Measurements from ENCODE around the gene NECTIN4. TPM values are rescaled to one million over a fixed set of nuclear protein-coding genes. Genes with fewer than 3 reads are reported as not detected.
"Not testable (repeated sequence)": the region's sequence is repeated elsewhere in the genome, so short reads cannot be mapped to it uniquely, and the experiment has no call there.

NECTIN4 gene
- total and polyA plus RNA-seq, 7 donors, result 0.01 to 0.03 TPM; not detected in 5

- TF ChIP-seq CTCF (IDR thresholded peaks at IDR 0.05), result no peak
- WGBS, 3 donors, result 58 to 66% (median 64%) methylated on average over 3 of the region's 3 CpGs
- DNase-seq (no peak), ATAC-seq (no peak)
- Histone ChIP-seq H3K36me3 (ENCODE audit: insufficient read depth in 1 of 2, low read depth in 1 of 2) (no peaks in the 10 kb centered on the region), H3K27me3 (ENCODE audit: insufficient read depth in 3 of 3, low read length in 2 of 3) (peaks cover 0 to 18% (median 0%) of the 10 kb centered on the region in 3 donors), H3K4me3 (no peak overlapping the region), H3K4me1 (no peaks in the 10 kb centered on the region), H3K9me3 (no peaks in the 10 kb centered on the region), H3K27ac (no peak overlapping the region)
- intact Hi-C loops (cut with DNase I), result no loop called here
Measured at GRCh38 chr1:161066694-161067093, 22.7 kb downstream of the NECTIN4 start.

- intact Hi-C loops (cut with DNase I); H3K4me3 ChIP-seq; H3K27ac ChIP-seq; H3K4me1 ChIP-seq; DNase-seq; H3K36me3 ChIP-seq (ENCODE audit: insufficient read depth in 1 of 2, low read depth in 1 of 2); H3K9me3 ChIP-seq; ATAC-seq: not testable (repeated sequence)
- WGBS, 3 donors, result 88 to 91% (median 91%) methylated on average over 7 of the region's 7 CpGs
- peaks cover 0 to 27% (median 0%) of the 10 kb centered on the region in 3 donors for H3K27me3 ChIP-seq (ENCODE audit: insufficient read depth in 3 of 3, low read length in 2 of 3)
Measured at GRCh38 chr1:161065681-161066080, 23.7 kb downstream of the NECTIN4 start.

- H3K4me3 ChIP-seq; DNase-seq; intact Hi-C loops (cut with DNase I); ATAC-seq; H3K9me3 ChIP-seq; H3K27ac ChIP-seq; H3K4me1 ChIP-seq; H3K36me3 ChIP-seq (ENCODE audit: insufficient read depth in 1 of 2, low read depth in 1 of 2): not testable (repeated sequence)
- 58 to 65% (median 60%) methylated on average over 6 of the region's 6 CpGs for WGBS, 3 donors
- peaks cover 0 to 27% (median 0%) of the 10 kb centered on the region in 3 donors for H3K27me3 ChIP-seq (ENCODE audit: insufficient read depth in 3 of 3, low read length in 2 of 3)
Measured at GRCh38 chr1:161063936-161064335, 25.4 kb downstream of the NECTIN4 start.

- 90 to 95% (median 92%) methylated on average over 4 of the region's 4 CpGs for WGBS, 3 donors
- no peak overlapping the region for H3K27ac ChIP-seq
- H3K9me3 ChIP-seq, result no peaks in the 10 kb centered on the region
- H3K27me3 ChIP-seq (ENCODE audit: insufficient read depth in 3 of 3, low read length in 2 of 3), result peaks cover 0 to 27% (median 0%) of the 10 kb centered on the region in 3 donors
- intact Hi-C loops (cut with DNase I), result no loop called here
- no peaks in the 10 kb centered on the region for H3K36me3 ChIP-seq (ENCODE audit: insufficient read depth in 1 of 2, low read depth in 1 of 2)
- no peak for TF ChIP-seq CTCF (IDR thresholded peaks at IDR 0.05)
- no peak overlapping the region for H3K4me3 ChIP-seq
- DNase-seq (no peak), ATAC-seq (no peak)
- H3K4me1 ChIP-seq, result no peaks in the 10 kb centered on the region
Measured at GRCh38 chr1:161061419-161061818, 27.9 kb downstream of the NECTIN4 start.

- ATAC-seq (no peak), DNase-seq (no peak)
- intact Hi-C loops (cut with DNase I), result no loop called here
- no peak for TF ChIP-seq CTCF (IDR thresholded peaks at IDR 0.05)
- 71 to 83% (median 82%) methylated on average over 6 of the region's 6 CpGs for WGBS, 3 donors
- Histone ChIP-seq H3K36me3 (ENCODE audit: insufficient read depth in 1 of 2, low read depth in 1 of 2) (no peaks in the 10 kb centered on the region), H3K27me3 (ENCODE audit: insufficient read depth in 3 of 3, low read length in 2 of 3) (peaks cover 0 to 26% (median 0%) of the 10 kb centered on the region in 3 donors), H3K27ac (no peak overlapping the region), H3K4me3 (no peak overlapping the region), H3K9me3 (no peaks in the 10 kb centered on the region), H3K4me1 (no peaks in the 10 kb centered on the region)
Measured at GRCh38 chr1:161059293-161059692, 30.1 kb downstream of the NECTIN4 start.

- Histone ChIP-seq H3K4me3 (no peak overlapping the region), H3K4me1 (no peaks in the 10 kb centered on the region), H3K9me3 (no peaks in the 10 kb centered on the region), H3K36me3 (ENCODE audit: insufficient read depth in 1 of 2, low read depth in 1 of 2) (no peaks in the 10 kb centered on the region), H3K27me3 (ENCODE audit: insufficient read depth in 3 of 3, low read length in 2 of 3) (peaks cover 0 to 13% (median 2%) of the 10 kb centered on the region in 3 donors), H3K27ac (no peak overlapping the region)
- 70 to 81% (median 78%) methylated on average over 7 of the region's 7 CpGs for WGBS, 3 donors
- TF ChIP-seq CTCF (IDR thresholded peaks at IDR 0.05), result no peak
- ATAC-seq (no peak), DNase-seq (no peak)
- intact Hi-C loops (cut with DNase I), result no loop called here
Measured at GRCh38 chr1:161054805-161055204, 34.6 kb downstream of the NECTIN4 start.
